GM10266 (cell line): Measurements from ENCODE around the gene PLA2G2E.

Experiments used
- DNase-seq: peaks from one replicate; pipeline ENCODE4 v3.0.0; 2012; ENCODE audit errors: extremely low spot score
- CTCF ChIP-seq: IDR thresholded peaks from 2 replicates; pipeline ENCODE4 v1.5.1; 2012; ENCODE audit warnings: mild to moderate bottlenecking, low read depth; ENCODE audit not compliant: control insufficient read depth, insufficient read depth; ENCODE audit errors: missing control alignments

PLA2G2E gene

GRCh38 chr1:19901653-19902052 lies 21.8 kb downstream of the PLA2G2E start:
- TF ChIP-seq CTCF, result no peak
- no peak for DNase-seq

GRCh38 chr1:19894218-19894617 lies 29.2 kb downstream of the PLA2G2E start:
- DNase-seq, result no peak
- no peak for TF ChIP-seq CTCF

- DNase-seq, result no peak
- no peak for TF ChIP-seq CTCF
Measured at GRCh38 chr1:19893687-19894086, 29.7 kb downstream of the PLA2G2E start.

- TF ChIP-seq CTCF, result no peak
- DNase-seq, result no peak
Measured at GRCh38 chr1:19892628-19893168, 30.7 kb downstream of the PLA2G2E start.

GRCh38 chr1:19892129-19892528 lies 31.3 kb downstream of the PLA2G2E start:
- no peak for DNase-seq
- TF ChIP-seq CTCF, result no peak

GRCh38 chr1:19889656-19890055 lies 33.8 kb downstream of the PLA2G2E start:
- no peak for TF ChIP-seq CTCF
- no peak for DNase-seq

GRCh38 chr1:19888112-19888511 lies 35.3 kb downstream of the PLA2G2E start:
- no peak for TF ChIP-seq CTCF
- no peak for DNase-seq
